Transverse colon (tissue), 4 donors: ENCODE measurements around the gene AGTPBP1. TPM values are rescaled to one million over a fixed set of nuclear protein-coding genes. Genes with fewer than 3 reads are reported as not detected.

ENCODE experiments used
- DNase-seq: peaks from one replicate; pipeline ENCODE4 v3.0.0-alpha.2; 2019
- H3K27ac ChIP-seq, 4 donors: fragments of 200-600 bp; sonication (generic); 2 replicates each; pipeline ENCODE4 v1.5.1; 2016 to 2018; ENCODE audit warnings: inconsistent platforms in 4 of 4
- H3K27me3 ChIP-seq: fragments of 200-600 bp; sonication (generic); 2 replicates; pipeline ENCODE4 v1.5.1; 2017; ENCODE audit warnings: inconsistent platforms
- H3K36me3 ChIP-seq, 4 donors: fragments of 200-600 bp; sonication (generic); 2 replicates each; pipeline ENCODE4 v1.5.1; 2017 to 2019; ENCODE audit warnings: inconsistent platforms in 4 of 4
- H3K4me1 ChIP-seq, 4 donors: fragments of 200-600 bp; sonication (generic); 2 replicates each; pipeline ENCODE4 v1.5.1; 2017 to 2020; ENCODE audit warnings: inconsistent platforms in 4 of 4
- H3K4me3 ChIP-seq, 4 donors: fragments of 200-600 bp; sonication (generic); 1 replicate in 1 of 4; 2 replicates in 3 of 4; pipeline versions ENCODE4 v1.5.1 to v1.6.1; 2017 to 2019; ENCODE audit warnings: inconsistent platforms in 4 of 4
- H3K9me3 ChIP-seq, 2 donors: fragments of 200-600 bp; sonication (generic); 2 replicates each; pipeline ENCODE4 v1.5.1; 2017 to 2019; ENCODE audit warnings: inconsistent platforms in 2 of 2
- CTCF ChIP-seq, 5 experiments: fragments of 200-600 bp in 3 of 5; fragments of 450-650 bp in 2 of 5; sonication (generic) in 3 of 5; IDR thresholded peaks; 1 replicate in 2 of 5; 2 replicates in 3 of 5; pipeline ENCODE4 v1.5.1; 2016 to 2017; ENCODE audit warnings: antibody characterized with exemption in 5 of 5, inconsistent platforms in 3 of 5, mild to moderate bottlenecking in 2 of 5, moderate library complexity in 1 of 5
- EP300 ChIP-seq: sonication (generic); formaldehyde crosslinking; IDR thresholded peaks from one replicate; pipeline ENCODE4 v1.6.1; 2017; ENCODE audit warnings: antibody characterized with exemption, low read depth
- POLR2A ChIP-seq: fragments of 450-650 bp; IDR thresholded peaks from one replicate; pipeline ENCODE4 v1.6.1; 2016; ENCODE audit warnings: antibody characterized with exemption, mild to moderate bottlenecking, moderate library complexity
- POLR2AphosphoS5 ChIP-seq, 3 donors: sonication (generic); formaldehyde crosslinking; IDR thresholded peaks; one replicate each; pipeline ENCODE4 v1.6.1; 2016; ENCODE audit warnings: antibody characterized with exemption in 3 of 3
- WGBS, 2 donors: methylation state at CpG; one replicate each; pipeline ENCODE4 v1.1.5; 2018; ENCODE audit warnings: low coverage in 1 of 2; 5-methylcytosine and 5-hydroxymethylcytosine counted together
- in situ Hi-C, 4 donors: fragments of 200-750 bp; cut with MboI; loops; one replicate each; pipeline versions ENCODE4 v1.15.0 to v1.15.1; 2017; ENCODE audit warnings: low sequenced_read_pairs in 3 of 4, low pct_ligation_motif_present in 1 of 4, low pct_unique_long_range_greater_than_20kb in 1 of 4
- intact Hi-C: fragments of 100-400 bp; cut with DNase I; formaldehyde crosslinking; loops from one replicate; pipeline ENCODE4 v1.15.1; 2023; ENCODE audit warnings: low total_unique reads
- total RNA-seq, 4 donors: library from RNA; depleted of rRNA; stranded (reverse); fragments of >200 nt; gene quantifications; one replicate each; pipeline ENCODE4 v1.1.0, GENCODE V29; 2016

Gene AGTPBP1
- total RNA-seq, 4 donors from 2014 or later, result 4.1 to 21.0 (median 15.4) TPM

- DNase-seq, result peak; percentile 11
- peaks cover 19% of the 10 kb centered on the region for H3K27me3 ChIP-seq
- H3K27ac ChIP-seq, result no peak overlapping the region
- no peaks in the 10 kb centered on the region for H3K36me3 ChIP-seq
- in situ Hi-C loops, result no loop called here
- H3K9me3 ChIP-seq, result no peaks in the 10 kb centered on the region
- 11% methylated on average over 55 of the region's 55 CpGs; no CpG with 5 or more reads in 1 of the 2 donors for WGBS, 2 donors
- H3K4me3 ChIP-seq, result peak overlapping the region in 1 of 4 donors; percentile 38
- intact Hi-C loops, result no loop called here
- TF ChIP-seq POLR2AphosphoS5 (IDR thresholded peaks at IDR 0.05) (no peak), EP300 (no peak), POLR2A (no peak), CTCF (IDR thresholded peaks at IDR 0.05) (no peak)
- peaks cover 0 to 6% (median 0%) of the 10 kb centered on the region in 4 donors for H3K4me1 ChIP-seq
These were observed 219.2 kb downstream of the AGTPBP1 start for GRCh38 chr9:85522459-85523092.

DNA sequence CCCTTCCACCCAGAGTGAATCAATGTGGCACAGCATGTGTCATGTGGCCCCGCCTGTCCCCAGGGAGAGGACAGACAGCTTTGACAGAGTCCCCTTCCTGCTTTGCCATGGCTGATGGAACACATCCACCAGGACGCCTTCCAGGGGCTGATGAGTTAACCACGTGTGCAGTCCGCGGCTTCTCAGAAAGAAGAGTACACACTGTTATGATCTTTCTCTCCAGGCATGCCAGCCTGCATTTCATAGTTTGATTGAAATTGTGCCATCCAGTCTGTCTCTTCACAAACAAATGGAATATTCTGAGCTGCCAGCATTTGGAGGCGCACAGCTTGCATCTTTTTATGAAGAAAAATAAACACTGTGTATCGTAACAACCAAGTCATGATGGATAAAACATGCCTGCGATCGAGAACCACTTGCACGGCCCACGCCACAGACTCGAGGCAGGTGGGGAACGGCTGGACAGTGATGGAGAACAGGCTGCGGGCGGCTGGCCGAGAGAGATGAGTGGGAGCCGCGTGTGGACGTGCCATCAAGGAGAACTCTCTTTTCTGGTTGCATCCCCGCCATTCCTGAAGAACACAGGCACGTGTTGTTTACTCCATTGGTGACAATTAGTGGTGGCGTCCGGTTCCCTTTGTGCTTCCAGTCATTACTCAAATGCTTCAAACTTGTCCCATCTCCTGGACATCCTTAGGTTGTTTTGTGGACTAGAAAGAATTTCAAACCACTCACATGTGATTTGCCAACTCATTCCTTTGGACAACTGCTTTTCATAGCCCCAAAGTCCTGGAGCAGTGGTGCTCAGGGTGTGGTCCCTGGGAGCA is 220.2 kb downstream of the AGTPBP1 start:
- no peak for DNase-seq
- peaks cover 19% of the 10 kb centered on the region for H3K27me3 ChIP-seq
- H3K27ac ChIP-seq, result no peak overlapping the region
- TF ChIP-seq POLR2A (no peak), CTCF (IDR thresholded peaks at IDR 0.05) (no peak)
- intact Hi-C loops (no loop called here), in situ Hi-C loops (no loop called here)
- no peaks in the 10 kb centered on the region for H3K36me3 ChIP-seq
- H3K4me1 ChIP-seq, result peaks cover 0 to 6% (median 0%) of the 10 kb centered on the region in 4 donors
- no peaks in the 10 kb centered on the region for H3K9me3 ChIP-seq
- no peak overlapping the region for H3K4me3 ChIP-seq
- 88 to 89% methylated on average over 17 to 23 of the region's 23 CpGs for WGBS, 2 donors

- intact Hi-C loops (no loop called here), in situ Hi-C loops (no loop called here)
- H3K4me1 ChIP-seq, result no peaks in the 10 kb centered on the region
- no peak overlapping the region for H3K27ac ChIP-seq
- H3K27me3 ChIP-seq, result peaks cover 6% of the 10 kb centered on the region
- WGBS, 2 donors, result 70 to 76% methylated on average over 4 to 6 of the region's 6 CpGs
- no peak for TF ChIP-seq CTCF (IDR thresholded peaks at IDR 0.05)
- TF ChIP-seq EP300, result no peak
- TF ChIP-seq POLR2A, result no peak
- no peak for TF ChIP-seq POLR2AphosphoS5 (IDR thresholded peaks at IDR 0.05)
- no peaks in the 10 kb centered on the region for H3K36me3 ChIP-seq
- no peak overlapping the region for H3K4me3 ChIP-seq
- DNase-seq, result no peak
- H3K9me3 ChIP-seq, result no peaks in the 10 kb centered on the region
These were observed 224.6 kb downstream of the AGTPBP1 start for GRCh38 chr9:85516976-85517637.

GRCh38 chr9:85516455-85516854 is 225.3 kb downstream of the AGTPBP1 start:
- no peak overlapping the region for H3K4me3 ChIP-seq
- in situ Hi-C loops, result no loop called here
- no peaks in the 10 kb centered on the region for H3K4me1 ChIP-seq
- H3K27ac ChIP-seq, result no peak overlapping the region
- WGBS, 2 donors, result 47 to 49% methylated on average over 3 to 10 of the region's 10 CpGs
- H3K27me3 ChIP-seq, result peaks cover 3% of the 10 kb centered on the region
- no peak for TF ChIP-seq EP300
- no peak for TF ChIP-seq CTCF (IDR thresholded peaks at IDR 0.05)
- no peak for TF ChIP-seq POLR2AphosphoS5 (IDR thresholded peaks at IDR 0.05)
- TF ChIP-seq POLR2A, result no peak
- intact Hi-C loops, result no loop called here
- DNase-seq, result no peak
- H3K36me3 ChIP-seq, result no peaks in the 10 kb centered on the region
- no peaks in the 10 kb centered on the region for H3K9me3 ChIP-seq
